GM18868 (cell line): ENCODE results near the gene ARHGAP45.

Source experiments
- ATAC-seq: cut with Tn5 transposase; IDR thresholded peaks from one replicate; pipeline ENCODE4 v1.9.1; 2021; ENCODE audit warnings: mild to moderate bottlenecking, moderate library complexity; ENCODE audit not compliant: unreplicated experiment

The ARHGAP45 gene

GRCh38 chr19:1037621-1038064, 29.3 kb upstream of the ARHGAP45 start:
- ATAC-seq = no peak

GRCh38 chr19:1038978-1039645, 27.9 kb upstream of the ARHGAP45 start:
- no peak for ATAC-seq

- peak; percentile 81 for ATAC-seq
Measured at GRCh38 chr19:1039646-1040475, 27.1 kb upstream of the ARHGAP45 start, which contains the start of gene ABCA7. Gene ABCA7 (plus strand): TSS chr19:1040107. CDS start chr19:1041362, 1,255 bp downstream.

GRCh38 chr19:1040476-1041271, 26.3 kb upstream of the ARHGAP45 start:
- peak; percentile 43 for ATAC-seq

GRCh38 chr19:1041272-1041834, 25.6 kb upstream of the ARHGAP45 start:
- ATAC-seq = no peak

GRCh38 chr19:1041835-1042685, 24.9 kb upstream of the ARHGAP45 start:
- no peak for ATAC-seq

GRCh38 chr19:1042689-1043511, 24.1 kb upstream of the ARHGAP45 start:
- ATAC-seq = no peak

- ATAC-seq = no peak
Measured at GRCh38 chr19:1045247-1045603, 21.7 kb upstream of the ARHGAP45 start.

- ATAC-seq = no peak
Measured at GRCh38 chr19:1046117-1046626, 20.8 kb upstream of the ARHGAP45 start.

- ATAC-seq = no peak
Measured at GRCh38 chr19:1046836-1047695, 19.9 kb upstream of the ARHGAP45 start.

GRCh38 chr19:1047696-1048147, 19.2 kb upstream of the ARHGAP45 start:
- no peak for ATAC-seq

- ATAC-seq = no peak
Measured at GRCh38 chr19:1049106-1049505, 17.9 kb upstream of the ARHGAP45 start.

GRCh38 chr19:1049800-1050199, 17.2 kb upstream of the ARHGAP45 start:
- ATAC-seq = no peak

GRCh38 chr19:1050989-1051788, 15.8 kb upstream of the ARHGAP45 start:
- no peak for ATAC-seq

GRCh38 chr19:1051791-1052190, 15.2 kb upstream of the ARHGAP45 start:
- ATAC-seq = no peak

GRCh38 chr19:1052349-1052975, 14.5 kb upstream of the ARHGAP45 start:
- no peak for ATAC-seq
